Cortex of kidney (tissue), 1 donor: Measurements from ENCODE around the gene TBX6.
"Not testable (repeated sequence)": the region's sequence is repeated elsewhere in the genome, so short reads cannot be mapped to it uniquely, and the experiment has no call there.

Experiments
- DNase-seq: peaks from one replicate; lab custom pipeline; 2025; lab: John Stamatoyannopoulos, UW

TBX6 gene

GRCh38 chr16:30065943-30066760 lies 25.6 kb downstream of the TBX6 start:
- DNase-seq: no peak

GRCh38 chr16:30065102-30065942 lies 26.4 kb downstream of the TBX6 start, which contains the start of gene ALDOA:
Gene ALDOA, plus strand, starts transcription at chr16:30065760. Its CDS starts 1,138 bp downstream, at chr16:30066898.
- peak; percentile 83 for DNase-seq

GRCh38 chr16:30064729-30065101 lies 27.0 kb downstream of the TBX6 start:
- no peak for DNase-seq

- no peak for DNase-seq
Measured at GRCh38 chr16:30063893-30064728, 27.6 kb downstream of the TBX6 start.

- no peak for DNase-seq
Measured at GRCh38 chr16:30063278-30063892, 28.3 kb downstream of the TBX6 start.

- no peak for DNase-seq
Measured at GRCh38 chr16:30060836-30061554, 30.7 kb downstream of the TBX6 start.

GRCh38 chr16:30060346-30060745 lies 31.4 kb downstream of the TBX6 start:
- DNase-seq: no peak

GRCh38 chr16:30054959-30055553 lies 36.7 kb downstream of the TBX6 start:
- no peak for DNase-seq

GRCh38 chr16:30054451-30054850 lies 37.3 kb downstream of the TBX6 start:
- no peak for DNase-seq

GRCh38 chr16:30053376-30054015 lies 38.2 kb downstream of the TBX6 start:
- no peak for DNase-seq

- no peak for DNase-seq
Measured at GRCh38 chr16:30052671-30053372, 38.9 kb downstream of the TBX6 start.

- no peak for DNase-seq
Measured at GRCh38 chr16:30051518-30051917, 40.2 kb downstream of the TBX6 start.

GRCh38 chr16:30049871-30050270 lies 41.9 kb downstream of the TBX6 start:
- no peak for DNase-seq

GRCh38 chr16:30046588-30046987 lies 45.1 kb downstream of the TBX6 start:
- DNase-seq: no peak

GRCh38 chr16:30046178-30046577 lies 45.5 kb downstream of the TBX6 start:
- DNase-seq: no peak

GRCh38 chr16:30041841-30042240 lies 49.9 kb downstream of the TBX6 start:
- DNase-seq: no peak

GRCh38 chr16:30040690-30041089 lies 51.0 kb downstream of the TBX6 start:
- not testable (repeated sequence) for DNase-seq

GRCh38 chr16:30040221-30040620 lies 51.5 kb downstream of the TBX6 start:
- DNase-seq: no peak
